H1 (cell line): ENCODE measurements around the gene C5. TPM values are rescaled to one million over a fixed set of nuclear protein-coding genes. Genes with fewer than 3 reads are reported as not detected.

Source experiments
- CTCF ChIA-PET: fragments of 300-600 bp; sonication (Branson Sonifier 250); formaldehyde crosslinking; loops from one replicate; lab custom pipeline; 2021; ENCODE audit not compliant: partially characterized antibody; lab: Charles Lee
- POLR2A ChIA-PET: fragments of 300-600 bp; sonication (Branson Sonifier 250); formaldehyde crosslinking; loops from one replicate; lab custom pipeline; 2021; ENCODE audit warnings: inconsistent platforms; ENCODE audit not compliant: partially characterized antibody; lab: Charles Lee
- DNase-seq, 2 experiments: peaks; one replicate each; pipeline versions ENCODE4 v3.0.0 to v3.0.0-alpha.2; 2010 to 2022; ENCODE audit warnings: low spot score in 2 of 2, low read depth in 1 of 2, mixed read lengths in 1 of 2
- FAIRE-seq: peaks from 2 replicates; lab custom pipeline; 2011; peaks lifted over from hg19 to GRCh38; lab: Jason Lieb, UNC
- H2AFZ ChIP-seq: 2 replicates; pipeline ENCODE4 v1.8.1; 2012; ENCODE audit warnings: low read length, inconsistent platforms
- H2AK5ac ChIP-seq: 2 replicates; pipeline ENCODE4 v1.6.1; 2013; ENCODE audit warnings: low read depth, low read length
- H2BK120ac ChIP-seq: replicated peaks from 2 replicates; pipeline ENCODE3; 2013; ENCODE audit warnings: low read depth, low read length, inconsistent platforms
- H2BK12ac ChIP-seq: 2 replicates; pipeline ENCODE4 v1.6.1; 2013; ENCODE audit warnings: low read depth, low read length
- H2BK15ac ChIP-seq: 2 replicates; pipeline ENCODE4 v1.6.1; 2013; ENCODE audit warnings: low read length
- H2BK20ac ChIP-seq: 2 replicates; pipeline ENCODE4 v1.6.1; 2013; ENCODE audit warnings: low read length
- H2BK5ac ChIP-seq: 2 replicates; pipeline ENCODE4 v1.6.1; 2013; ENCODE audit warnings: low read depth, low read length
- H3K14ac ChIP-seq: 2 replicates; pipeline ENCODE4 v1.6.1; 2013; ENCODE audit warnings: inconsistent platforms; ENCODE audit not compliant: insufficient read length
- H3K18ac ChIP-seq: 2 replicates; pipeline ENCODE4 v1.6.1; 2013; ENCODE audit warnings: low read length; ENCODE audit errors: extremely low read depth
- H3K23ac ChIP-seq: 2 replicates; pipeline ENCODE4 v1.6.1; 2013; ENCODE audit warnings: inconsistent platforms; ENCODE audit not compliant: insufficient read length
- H3K23me2 ChIP-seq: 2 replicates; pipeline ENCODE4 v1.6.1; 2013; ENCODE audit warnings: low read depth, low read length
- H3K27ac ChIP-seq: 2 replicates; pipeline ENCODE4 v1.6.1; 2011; ENCODE audit warnings: low read depth, low read length, inconsistent platforms
- H3K27me3 ChIP-seq, 4 experiments: replicated peaks in 1 of 4; 1 replicate in 1 of 4; 2 replicates in 3 of 4; pipeline versions ENCODE4 v1.6.1 to v1.8.1; 2011 to 2013; ENCODE audit warnings: low read length in 3 of 4, mild to moderate bottlenecking in 3 of 4, inconsistent platforms in 2 of 4, mixed read lengths in 2 of 4, moderate library complexity in 1 of 4; ENCODE audit not compliant: control insufficient read depth in 3 of 4, insufficient read depth in 3 of 4; ENCODE audit errors: extremely low read depth in 1 of 4
- H3K36me3 ChIP-seq, 4 experiments: 2 replicates each; pipeline versions ENCODE4 v1.6.1 to v1.8.1; 2011 to 2013; ENCODE audit warnings: mild to moderate bottlenecking in 4 of 4, low read length in 3 of 4, moderate library complexity in 2 of 4, control low read depth in 1 of 4, inconsistent platforms in 1 of 4; ENCODE audit not compliant: insufficient read depth in 4 of 4, control insufficient read depth in 2 of 4
- H3K4ac ChIP-seq: replicated peaks from 2 replicates; pipeline ENCODE3; 2013; ENCODE audit warnings: low read length, low read depth, mixed read lengths, inconsistent platforms; ENCODE audit not compliant: insufficient read length
- H3K4me1 ChIP-seq, 4 experiments: replicated peaks in 1 of 4; 1 replicate in 1 of 4; 2 replicates in 3 of 4; pipeline versions ENCODE4 v1.6.1 to v1.8.1; 2011 to 2013; ENCODE audit warnings: low read length in 3 of 4, inconsistent platforms in 2 of 4, mixed read lengths in 1 of 4; ENCODE audit not compliant: insufficient read depth in 4 of 4, control insufficient read depth in 3 of 4
- H3K4me2 ChIP-seq, 2 experiments: 2 replicates each; pipeline versions ENCODE4 v1.6.1 to v1.8.1; 2011 to 2013; ENCODE audit warnings: low read depth in 2 of 2, low read length in 2 of 2, control low read depth in 1 of 2, inconsistent platforms in 1 of 2, mild to moderate bottlenecking in 1 of 2; ENCODE audit not compliant: insufficient read depth in 1 of 2
- H3K4me3 ChIP-seq, 4 experiments: fragments of 200-600, 300-600 bp in 1 of 4; sonication (generic), shearing (Covaris generic), sonication (Bioruptor Twin) in 1 of 4; 2 replicates each; pipeline versions ENCODE4 v1.5.1 to v1.8.1; 2011 to 2016; ENCODE audit warnings: low read length in 4 of 4, low read depth in 3 of 4, control low read depth in 2 of 4, inconsistent platforms in 2 of 4, mild to moderate bottlenecking in 2 of 4, mixed read lengths in 1 of 4, moderate library complexity in 1 of 4; ENCODE audit not compliant: insufficient read depth in 2 of 4; ENCODE audit errors: extremely low read depth in 1 of 4
- H3K56ac ChIP-seq: replicated peaks from 2 replicates; pipeline ENCODE3; 2013; ENCODE audit warnings: low read depth, mild to moderate bottlenecking, mixed read lengths, low read length, inconsistent platforms; ENCODE audit not compliant: insufficient read length
- H3K79me1 ChIP-seq: 2 replicates; pipeline ENCODE4 v1.6.1; 2013; ENCODE audit warnings: low read depth, low read length, control low read depth
- H3K79me2 ChIP-seq, 2 experiments: 2 replicates each; pipeline versions ENCODE4 v1.6.1 to v1.8.1; 2012 to 2013; ENCODE audit warnings: low read length in 2 of 2, mild to moderate bottlenecking in 2 of 2, inconsistent platforms in 1 of 2; ENCODE audit not compliant: insufficient read depth in 2 of 2, control insufficient read depth in 1 of 2
- H3K9ac ChIP-seq, 4 experiments: replicated peaks in 1 of 4; 1 replicate in 1 of 4; 2 replicates in 3 of 4; pipeline versions ENCODE4 v1.6.1 to v1.8.1; 2011 to 2013; ENCODE audit warnings: low read depth in 3 of 4, low read length in 3 of 4, control low read depth in 2 of 4, mild to moderate bottlenecking in 2 of 4, moderate library complexity in 2 of 4, inconsistent platforms in 1 of 4; ENCODE audit errors: extremely low read depth in 1 of 4
- H3K9me3 ChIP-seq, 2 experiments: 2 replicates each; pipeline versions ENCODE4 v1.6.1 to v1.8.1; 2012 to 2013; ENCODE audit warnings: mild to moderate bottlenecking in 2 of 2, moderate library complexity in 2 of 2, control low read depth in 1 of 2, inconsistent platforms in 1 of 2, low read depth in 1 of 2, low read length in 1 of 2, mixed read lengths in 1 of 2; ENCODE audit not compliant: insufficient read depth in 2 of 2
- H4K20me1 ChIP-seq, 2 experiments: replicated peaks in 1 of 2; 2 replicates each; pipeline versions ENCODE3 to v1.8.1; 2011 to 2013; ENCODE audit warnings: inconsistent platforms in 2 of 2, low read length in 2 of 2, mild to moderate bottlenecking in 1 of 2; ENCODE audit not compliant: insufficient read depth in 2 of 2, control insufficient read depth in 1 of 2
- H4K5ac ChIP-seq: 2 replicates; pipeline ENCODE4 v1.6.1; 2013; ENCODE audit warnings: low read length, low read depth, mixed read lengths, inconsistent platforms; ENCODE audit not compliant: insufficient read length
- H4K8ac ChIP-seq: 2 replicates; pipeline ENCODE4 v1.8.0; 2013; ENCODE audit warnings: mild to moderate bottlenecking, moderate library complexity, low read length, inconsistent platforms; ENCODE audit not compliant: insufficient read depth; ENCODE audit errors: extremely low read depth
- H4K91ac ChIP-seq: replicated peaks from 2 replicates; pipeline ENCODE3; 2013; ENCODE audit warnings: low read length, mixed read lengths, inconsistent platforms; ENCODE audit not compliant: insufficient read length
- BRCA1 ChIP-seq: IDR thresholded peaks from 2 replicates; pipeline ENCODE4 v1.6.1; 2012; ENCODE audit warnings: low read depth, low read length, improper control_type of control experiment
- GTF2F1 ChIP-seq: IDR thresholded peaks from 2 replicates; pipeline ENCODE4 v1.6.1; 2012; ENCODE audit warnings: low read depth, low read length, improper control_type of control experiment, borderline replicate concordance
- JUND ChIP-seq: IDR thresholded peaks from 2 replicates; pipeline ENCODE4 v1.6.1; 2011; ENCODE audit warnings: mild to moderate bottlenecking, improper control_type of control experiment, low read length
- RFX5 ChIP-seq: IDR thresholded peaks from 2 replicates; pipeline ENCODE4 v1.6.1; 2011; ENCODE audit warnings: low read depth, low read length, improper control_type of control experiment, borderline replicate concordance
- SP1 ChIP-seq: IDR thresholded peaks from 2 replicates; pipeline ENCODE4 v1.6.1; 2011; ENCODE audit warnings: low read depth, low read length
- SP2 ChIP-seq: IDR thresholded peaks from 2 replicates; pipeline ENCODE4 v1.6.1; 2012; ENCODE audit warnings: mild to moderate bottlenecking, low read length, inconsistent platforms
- TAF1 ChIP-seq: IDR thresholded peaks from 2 replicates; pipeline ENCODE4 v1.6.1; 2011; ENCODE audit warnings: mild to moderate bottlenecking, low read depth, low read length
- WGBS, 2 experiments: shearing (Covaris generic) in 1 of 2; methylation state at CpG; one replicate each; pipeline versions ENCODE4 v1.1.6 to v1.1.7; 2013 to 2015; ENCODE audit warnings: low lambda C conversion rate in 2 of 2, mixed read lengths in 2 of 2, inconsistent platforms in 1 of 2, low coverage in 1 of 2, missing lambda C conversion rate in 1 of 2; ENCODE audit not compliant: insufficient replicate concordance in 2 of 2, insufficient coverage in 1 of 2, insufficient read length in 1 of 2; ENCODE audit errors: extremely low coverage in 1 of 2, missing lambda C conversion rate in 1 of 2; 5-methylcytosine and 5-hydroxymethylcytosine counted together
- polyA plus RNA-seq, 7 experiments: library from polyadenylated mRNA; depleted of rRNA in 3 of 7; stranded (reverse) in 5 of 7; unstranded in 2 of 7; fragments of >200 nt in 5 of 7; fragments of 200-250 nt in 2 of 7; gene quantifications; 1 replicate in 5 of 7; 2 replicates in 1 of 7; 4 replicates in 1 of 7; pipeline versions ENCODE4 v1.2.1 to v1.2.3, GENCODE V29; 2011 to 2013; ENCODE audit warnings: missing spikeins in 2 of 7, mixed read lengths in 2 of 7
- total RNA-seq: library from RNA; stranded (reverse); fragmentation: NEBNext Ultra II Directional; extraction: Animal tissue kit (Norgen Biotek cat#: 25700); gene quantifications from 2 replicates; pipeline ENCODE4 v1.2.1, GENCODE V29; 2021
- TF ChIP-seq, protein P1 (sequence below): IDR thresholded peaks from 2 replicates; pipeline ENCODE4 v1.6.1; 2011; ENCODE audit warnings: low read length, improper control_type of control experiment

Gene C5
- total and polyA plus RNA-seq, 2 of the 8 experiments (the other 6 are each of a cell fraction or from before 2014, with no cell fraction given), result 0.24 to 0.35 TPM

DNA sequence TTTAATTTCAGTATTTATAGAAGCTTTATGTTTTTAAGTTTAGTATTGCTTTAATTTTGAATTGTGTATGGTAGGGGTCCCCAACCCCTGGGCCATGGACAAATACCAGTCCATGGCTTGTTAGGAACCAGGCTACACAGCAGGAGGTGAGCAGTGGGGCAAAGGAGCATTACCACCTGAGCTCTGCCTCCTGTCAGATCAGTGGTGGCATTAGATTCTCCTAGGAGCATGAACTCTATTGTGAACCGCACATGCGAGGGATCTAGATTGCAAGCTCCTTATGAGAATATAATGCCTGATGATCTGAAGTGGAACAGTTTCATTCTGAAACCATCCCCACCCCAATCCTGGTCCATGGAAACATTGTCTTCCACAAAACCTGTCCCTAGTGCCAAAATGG, 1.9 kb downstream of the C5 start:
- Histone ChIP-seq H4K8ac (no peak overlapping the region), H3K9ac (no peak overlapping the region), H2BK5ac (no peak overlapping the region), H3K79me2 (no peaks in the 10 kb centered on the region), H3K27me3 (no peaks in the 10 kb centered on the region), H3K36me3 (no peaks in the 10 kb centered on the region), H3K4ac (no peak overlapping the region), H2BK12ac (no peak overlapping the region), H3K23ac (no peak overlapping the region), H2AK5ac (no peak overlapping the region), H3K23me2 (no peaks in the 10 kb centered on the region), H4K20me1 (no peaks in the 10 kb centered on the region), H3K14ac (no peak overlapping the region), H2AFZ (no peak overlapping the region), H3K4me2 (no peak overlapping the region), H3K9me3 (no peaks in the 10 kb centered on the region), H3K4me1 (no peaks in the 10 kb centered on the region), H2BK15ac (no peak overlapping the region)
- no peak for DNase-seq
- CTCF ChIA-PET, result interaction anchor here (0.8 to 5.9 kb wide), 4 partner anchors 13 to 67 kb away, joined by 3 to 41 read pairs (median 4); no protein-coding TSS in a partner anchor
- FAIRE-seq, result no peak
- TF ChIP-seq BRCA1 (no peak), JUND (no peak), TAF1 (no peak), RFX5 (no peak), SP1 (no peak), GTF2F1 (no peak), SP2 (no peak)
- TF ChIP-seq, protein P1, sequence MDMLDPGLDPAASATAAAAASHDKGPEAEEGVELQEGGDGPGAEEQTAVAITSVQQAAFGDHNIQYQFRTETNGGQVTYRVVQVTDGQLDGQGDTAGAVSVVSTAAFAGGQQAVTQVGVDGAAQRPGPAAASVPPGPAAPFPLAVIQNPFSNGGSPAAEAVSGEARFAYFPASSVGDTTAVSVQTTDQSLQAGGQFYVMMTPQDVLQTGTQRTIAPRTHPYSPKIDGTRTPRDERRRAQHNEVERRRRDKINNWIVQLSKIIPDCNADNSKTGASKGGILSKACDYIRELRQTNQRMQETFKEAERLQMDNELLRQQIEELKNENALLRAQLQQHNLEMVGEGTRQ, result no peak
- TF ChIP-seq, all 59 proteins: peak for 0
- Histone ChIP-seq H3K56ac (no peak overlapping the region), H4K5ac (no peak overlapping the region), H2BK20ac (no peak overlapping the region), H3K27ac (no peak overlapping the region), H3K18ac (no peak overlapping the region), H4K91ac (no peak overlapping the region), H3K79me1 (no peaks in the 10 kb centered on the region), H2BK120ac (no peak overlapping the region), H3K4me3 (no peak overlapping the region)
- 91% methylated on average over 2 of the region's 2 CpGs; no CpG with 5 or more reads in 1 of the 2 experiments for WGBS, 2 experiments
- POLR2A ChIA-PET, result no interaction called here
